ENCODE measurements around the gene ASAP2.
"Not testable (repeated sequence)": the region's sequence is repeated elsewhere in the genome, so short reads cannot be mapped to it uniquely, and the experiment has no call there.

The ASAP2 gene

DNA sequence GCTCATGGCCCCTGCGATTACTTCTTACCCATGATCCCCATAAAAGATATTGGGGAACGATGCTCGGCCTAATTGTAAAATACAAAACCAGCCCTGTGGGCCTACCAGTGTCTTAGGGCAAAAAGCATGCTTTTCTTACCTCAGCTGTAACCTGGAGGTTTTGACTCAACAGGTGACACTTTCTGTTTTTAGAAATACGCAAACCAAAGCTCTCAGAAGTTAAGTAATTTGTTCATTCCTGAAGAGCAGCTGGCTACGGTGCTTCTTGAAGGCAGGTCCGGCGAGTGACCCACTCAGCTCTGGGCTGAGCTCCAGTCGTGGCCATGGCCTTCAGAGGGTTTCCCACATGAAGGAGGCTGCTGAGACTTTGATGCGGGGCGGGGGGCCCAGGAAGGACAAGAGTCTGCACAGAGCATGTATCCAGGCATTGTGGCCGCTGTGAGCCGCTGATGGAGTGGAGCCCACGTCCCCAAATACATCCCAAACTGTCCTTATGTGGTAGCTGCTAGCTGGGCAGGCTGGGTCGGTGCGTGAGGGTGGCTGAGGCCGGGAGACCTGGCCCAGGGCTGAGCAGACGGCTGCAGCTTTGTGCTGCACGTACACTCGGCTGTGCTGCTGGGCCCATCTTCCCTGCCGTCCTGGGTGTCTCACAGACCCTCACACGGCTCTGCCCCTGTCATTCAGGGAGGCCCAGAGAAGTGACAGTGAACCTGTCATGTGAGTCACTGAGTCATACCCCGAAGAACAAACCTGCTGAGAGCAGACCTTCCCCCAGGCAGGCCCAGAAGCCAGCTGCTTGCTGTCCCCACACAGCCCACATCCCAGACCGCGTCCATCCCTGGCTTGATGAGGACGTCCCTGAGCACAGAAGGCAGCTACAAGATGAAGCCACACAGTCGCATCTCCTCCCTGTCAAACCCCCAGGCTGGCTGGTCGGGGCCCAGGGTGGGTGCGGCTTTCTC lies 182.6 kb downstream of the ASAP2 start:
- no peak for DNase-seq

DNA sequence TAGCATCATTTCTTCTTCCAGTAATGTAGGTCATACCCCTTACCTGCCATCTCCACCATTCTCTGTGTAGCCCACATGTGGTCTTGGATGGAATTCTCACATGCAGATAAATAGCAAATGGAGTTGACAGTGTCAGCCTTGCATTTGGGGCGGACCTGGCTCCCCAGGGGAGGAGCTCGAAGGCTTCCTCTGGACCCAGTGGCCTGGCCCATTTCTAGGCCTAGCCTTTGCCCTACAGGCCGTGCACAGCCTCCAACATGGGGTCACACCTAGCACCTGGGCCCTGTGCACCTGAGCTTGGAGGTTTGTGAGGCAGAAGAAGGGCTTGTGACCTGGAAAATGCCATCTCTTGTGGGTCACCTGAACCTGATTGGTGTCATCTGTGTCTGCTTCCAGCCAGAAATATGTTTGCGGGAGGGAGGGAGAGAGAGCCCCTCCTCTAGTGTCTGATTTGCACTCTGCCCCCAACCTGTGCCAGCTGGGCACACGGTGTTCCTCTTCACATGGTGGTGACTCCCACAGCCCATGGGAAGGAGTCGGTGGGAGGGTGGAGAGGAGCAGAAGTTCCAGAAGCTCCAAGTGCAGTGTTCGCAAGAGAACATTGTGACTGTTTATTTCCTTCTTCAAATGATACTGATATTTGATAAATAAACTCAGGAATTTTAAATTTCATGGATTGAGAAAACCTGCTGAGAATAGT lies 183.7 kb downstream of the ASAP2 start:
- no peak for DNase-seq

DNA sequence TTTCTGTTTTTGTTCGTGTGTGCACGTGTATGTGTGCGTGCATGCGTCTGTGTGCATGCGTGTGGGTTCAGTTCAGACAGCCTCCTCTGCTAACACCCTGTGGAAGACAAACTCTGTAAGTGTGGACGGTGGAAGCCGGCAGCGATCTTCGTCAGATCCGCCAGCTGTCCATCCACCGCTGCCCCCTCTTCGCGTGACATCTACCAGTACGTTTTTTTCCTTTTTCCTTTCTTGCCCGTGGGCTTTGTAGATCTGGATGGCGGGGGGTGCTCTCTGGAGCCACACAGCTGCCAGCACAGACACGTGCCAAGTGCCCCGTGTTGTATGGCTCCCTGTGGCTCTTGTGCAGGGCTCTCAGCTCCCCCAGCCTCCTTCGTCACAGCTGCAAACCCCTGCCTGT lies 184.4 kb downstream of the ASAP2 start:
- DNase-seq = no peak

DNA sequence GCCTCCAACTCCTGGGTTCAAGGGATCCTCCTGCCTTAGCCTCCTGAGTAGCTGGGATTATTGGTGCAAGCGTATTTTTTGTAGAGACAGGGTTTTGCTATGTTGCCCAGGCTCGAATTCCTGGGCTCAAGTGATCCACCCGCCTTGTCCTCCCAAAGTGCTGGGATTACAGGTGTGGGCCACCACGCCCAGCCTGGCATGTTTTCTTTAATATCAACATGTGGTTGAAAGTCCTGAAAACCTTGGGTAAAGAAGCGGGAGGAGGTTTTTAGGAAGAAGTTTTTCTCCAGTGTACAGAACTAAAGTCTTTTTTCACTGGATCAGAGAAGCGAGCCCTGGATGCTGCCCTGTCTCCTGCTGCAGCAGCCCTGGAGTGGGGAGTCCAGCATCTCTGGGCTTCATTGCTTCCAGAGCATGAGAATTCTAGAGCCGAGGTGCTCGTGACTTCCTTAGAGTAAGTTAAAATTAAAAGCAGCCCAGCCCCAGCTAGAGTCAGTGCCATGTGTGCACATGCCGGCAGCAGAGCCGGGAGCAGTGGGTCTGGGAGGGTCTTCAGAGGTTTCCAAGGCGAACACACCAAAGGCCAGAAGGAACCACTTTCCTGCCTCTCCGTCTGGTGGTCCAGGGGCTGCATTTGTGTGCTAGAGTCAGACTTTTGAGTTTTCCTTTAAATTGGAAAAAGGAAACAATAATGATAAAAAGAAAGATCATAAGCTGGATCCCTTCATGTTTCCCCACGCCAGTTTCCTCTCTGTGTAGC lies 185.5 kb downstream of the ASAP2 start:
- DNase-seq = no peak

GRCh38 chr2:9392898-9393765 lies 186.5 kb downstream of the ASAP2 start:
- no peak for DNase-seq

- no peak for DNase-seq
Observed at GRCh38 chr2:9394816-9395215, 188.2 kb downstream of the ASAP2 start.

DNA sequence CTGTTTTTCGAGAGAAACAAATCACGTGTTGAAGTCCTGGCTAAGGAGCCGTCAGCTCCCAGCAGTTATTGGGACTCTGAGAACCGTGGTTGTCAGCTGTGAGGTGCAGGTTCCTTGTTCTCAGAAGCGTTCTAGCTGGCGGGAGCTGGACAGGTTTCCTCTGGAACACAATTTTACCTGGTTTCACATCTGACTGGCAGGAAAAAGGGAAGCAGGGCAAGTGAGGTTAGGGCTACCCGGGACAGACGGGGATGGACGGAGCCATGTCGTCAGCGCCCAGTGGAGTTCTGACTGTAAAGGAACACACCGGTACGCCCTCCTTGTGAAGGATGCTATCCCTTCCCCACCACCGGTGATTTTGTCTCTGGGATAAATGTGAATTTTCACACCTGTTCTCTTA lies 190.6 kb downstream of the ASAP2 start:
- DNase-seq = no peak

GRCh38 chr2:9398251-9398650 lies 191.6 kb downstream of the ASAP2 start:
- DNase-seq = not testable (repeated sequence)

DNA sequence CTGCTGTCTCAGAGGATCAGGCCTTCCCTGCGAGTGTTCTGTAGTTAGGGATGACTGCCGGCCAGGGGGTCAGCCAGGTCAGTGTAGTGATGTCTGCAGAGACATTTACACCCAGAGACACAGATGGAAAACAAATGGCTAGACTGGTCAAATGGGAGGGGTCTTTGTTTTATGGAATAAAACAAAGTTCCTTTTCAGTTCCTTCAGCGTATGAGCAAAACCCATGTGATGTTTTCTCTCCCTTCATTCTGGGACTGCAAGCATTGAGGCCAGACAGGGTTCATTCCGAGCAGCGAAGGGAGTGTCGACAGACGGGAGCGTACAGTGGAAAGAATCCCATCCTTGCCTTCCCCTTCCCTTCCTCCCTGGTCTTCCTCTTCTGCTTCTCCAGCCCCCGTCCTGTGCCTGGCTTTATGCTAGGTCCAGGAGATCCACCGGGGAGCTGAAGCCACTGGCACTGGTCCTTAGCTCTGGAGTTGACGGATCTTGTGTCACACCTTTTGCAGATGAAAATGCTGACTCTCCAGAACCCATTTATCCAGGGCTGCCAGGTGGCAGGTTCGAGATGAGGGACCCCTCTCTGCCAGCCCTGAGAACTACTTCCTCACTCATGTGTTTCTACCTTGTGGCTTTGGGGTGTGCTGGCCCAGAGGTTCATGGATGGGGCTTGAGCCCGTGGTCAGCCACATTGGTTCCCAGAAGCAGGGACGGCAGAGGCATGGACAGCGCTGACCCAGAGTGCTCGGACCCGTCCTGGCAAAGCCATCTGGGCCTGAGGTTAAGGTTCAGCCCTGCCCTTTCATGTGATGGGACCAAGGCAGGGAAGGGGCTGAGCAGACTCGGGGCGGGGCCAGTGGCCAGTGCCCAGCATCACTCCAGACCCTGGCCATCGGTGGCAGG lies 192.5 kb downstream of the ASAP2 start:
- DNase-seq = no peak

DNA sequence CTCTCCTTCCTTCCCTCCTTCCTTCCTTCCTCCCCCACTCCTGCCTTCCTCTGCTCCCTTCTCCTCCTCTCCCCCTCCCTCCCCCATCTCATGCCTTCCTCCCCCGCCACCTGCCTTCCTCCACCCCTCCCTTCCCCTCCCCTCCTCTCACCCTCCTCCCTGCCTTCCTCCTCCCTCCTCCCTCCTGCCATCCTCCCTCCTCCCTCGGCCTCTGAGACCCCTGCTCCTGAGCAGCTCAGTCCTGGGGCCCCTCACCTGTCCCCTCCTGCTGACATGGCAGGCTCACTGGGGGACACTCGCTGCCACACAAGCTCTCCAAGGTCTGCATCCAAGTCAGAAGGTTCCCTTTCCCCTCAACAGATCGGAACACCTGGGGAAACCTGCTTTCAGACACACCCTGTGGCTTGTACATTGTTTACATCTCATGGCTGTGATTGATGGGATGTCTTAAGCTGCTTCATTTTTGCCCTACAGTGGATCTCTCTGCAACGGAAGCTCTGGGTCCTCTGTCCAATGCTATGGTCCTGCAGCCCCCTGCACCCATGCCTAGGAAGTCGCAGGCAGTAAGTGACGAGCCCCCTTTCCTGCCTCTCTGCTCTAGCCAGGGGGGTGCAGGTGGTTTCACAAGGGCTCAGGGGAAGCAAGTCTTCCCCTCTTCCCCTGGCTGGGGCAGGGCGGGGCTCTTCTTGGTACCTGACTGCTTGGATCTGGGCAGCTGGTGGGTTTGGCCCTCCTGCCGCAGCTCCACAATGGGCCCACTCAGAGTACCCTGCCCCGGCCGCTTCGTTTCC lies 193.9 kb downstream of the ASAP2 start:
- DNase-seq = no peak

DNA sequence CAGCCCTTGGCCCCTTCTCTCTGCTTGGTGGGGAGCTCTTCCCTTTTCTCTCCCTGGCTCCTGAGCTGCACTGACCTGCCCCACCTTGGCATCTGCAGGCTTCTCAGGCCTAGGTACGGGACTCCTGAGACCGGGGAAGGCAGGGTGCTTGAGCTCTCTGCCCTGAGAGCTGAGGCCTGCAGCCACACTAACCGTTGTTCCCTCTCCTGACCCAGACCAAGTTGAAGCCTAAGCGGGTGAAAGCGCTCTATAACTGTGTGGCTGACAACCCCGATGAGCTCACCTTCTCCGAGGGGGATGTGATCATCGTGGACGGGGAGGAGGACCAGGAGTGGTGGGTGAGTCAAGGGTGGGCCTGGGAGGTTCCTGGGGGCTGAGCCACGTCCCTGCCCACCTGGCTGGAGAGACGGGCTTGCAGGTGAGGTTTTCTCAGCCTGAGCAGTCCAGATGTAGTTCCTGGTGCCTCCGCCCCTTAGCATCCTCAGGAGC lies 194.5 kb downstream of the ASAP2 start:
- no peak for DNase-seq

GRCh38 chr2:9401646-9402371 lies 195.2 kb downstream of the ASAP2 start:
- DNase-seq = no peak

- no peak for DNase-seq
Observed at GRCh38 chr2:9403924-9404323, 197.3 kb downstream of the ASAP2 start.

DNA sequence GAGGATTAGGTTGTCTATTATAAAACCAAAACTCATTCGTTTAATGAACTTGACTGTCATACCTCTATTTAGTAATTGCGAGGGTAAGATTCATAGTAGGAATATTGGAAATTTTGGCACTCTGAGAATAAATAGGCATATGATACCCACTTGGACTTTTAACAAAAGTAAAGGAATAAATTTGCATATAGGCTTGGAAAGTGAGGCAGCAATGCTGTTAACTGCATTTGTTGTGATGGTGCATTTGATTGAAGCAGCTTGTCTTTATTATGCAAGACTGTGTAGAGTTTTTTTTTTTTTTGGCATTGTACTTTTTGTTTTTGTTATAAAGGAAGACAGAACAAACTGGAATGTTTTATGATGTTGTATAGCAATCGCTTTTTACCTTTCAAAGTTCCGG lies 197.8 kb downstream of the ASAP2 start:
- no peak for DNase-seq

GRCh38 chr2:9405636-9406035 lies 199.0 kb downstream of the ASAP2 start:
- DNase-seq = no peak

DNA sequence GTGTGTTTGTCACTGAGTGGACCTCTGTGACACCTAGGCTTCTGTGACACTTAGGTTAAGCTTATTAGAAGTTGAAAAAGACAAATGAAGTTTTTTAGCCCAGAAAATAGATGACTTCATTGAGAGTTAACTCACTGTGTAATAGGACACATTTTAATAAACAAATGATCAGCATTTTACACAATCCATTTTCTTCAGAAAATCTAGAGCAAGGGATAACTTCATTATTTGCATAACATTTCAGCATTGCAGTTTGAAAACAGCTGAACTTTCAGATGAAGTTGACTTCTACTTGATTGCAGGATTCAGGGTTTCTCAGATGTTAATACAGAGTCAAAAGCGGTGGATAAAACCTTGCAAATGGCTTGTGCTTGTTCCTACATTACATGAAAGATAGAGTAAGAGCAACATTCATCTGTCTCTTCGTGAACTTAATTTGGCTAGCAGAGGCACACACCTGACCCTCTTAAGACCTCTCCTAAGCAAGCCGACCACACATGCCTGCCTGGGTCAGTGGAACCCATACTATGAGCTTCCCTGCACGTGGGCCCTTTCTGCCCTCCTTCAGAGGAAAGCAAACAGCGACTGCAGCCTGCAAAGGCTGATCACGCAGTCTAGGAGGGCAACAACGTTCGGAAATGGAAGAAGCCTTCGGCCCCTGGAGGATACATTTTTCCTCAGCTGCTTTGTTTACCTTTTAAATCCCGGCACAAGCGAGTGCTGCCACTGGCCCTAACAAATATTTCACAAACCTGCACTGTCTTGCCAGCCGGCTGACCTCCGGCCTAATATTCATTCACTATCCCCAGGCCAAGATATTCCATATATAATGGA lies 200.1 kb downstream of the ASAP2 start:
- no peak for DNase-seq

DNA sequence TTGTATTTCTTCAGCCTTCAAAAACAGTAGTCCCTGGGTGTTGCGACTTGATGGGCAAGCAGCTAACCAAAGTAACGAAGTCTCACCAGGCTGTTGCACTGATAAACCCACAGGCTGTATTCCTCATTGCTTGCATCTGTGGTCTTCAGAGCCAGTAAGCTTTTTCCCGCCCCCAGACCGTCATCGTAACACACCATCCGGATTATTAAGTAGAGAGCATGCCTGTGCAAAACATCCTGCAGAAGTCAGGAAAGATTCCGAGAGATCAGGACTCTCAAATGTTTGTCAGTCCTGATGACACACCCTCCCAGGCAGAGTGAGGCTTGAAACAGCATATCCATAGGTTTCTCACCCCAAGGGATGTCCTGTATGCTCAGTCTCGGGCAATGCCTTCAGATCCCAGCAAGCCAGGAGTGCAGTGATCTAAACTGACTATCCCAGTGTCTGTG lies 200.8 kb downstream of the ASAP2 start:
- DNase-seq = no peak

GRCh38 chr2:9408641-9409151 lies 202.1 kb downstream of the ASAP2 start:
- DNase-seq = no peak
